AG04450 (cell line): ENCODE results near the gene MIPOL1. TPM values are rescaled to one million over a fixed set of nuclear protein-coding genes. Genes with fewer than 3 reads are reported as not detected.
"Not testable (repeated sequence)": the region's sequence is repeated elsewhere in the genome, so short reads cannot be mapped to it uniquely, and the experiment has no call there.

Source experiments
- CTCF ChIA-PET: fragments of 300-600, 350-600 bp; formaldehyde crosslinking; extraction: SDS; loops from one replicate; lab custom pipeline; 2022; ENCODE audit warnings: antibody characterized with exemption, inconsistent platforms; lab: Charles Lee
- POLR2A ChIA-PET: fragments of 350-600 bp; formaldehyde crosslinking; extraction: SDS; loops from one replicate; lab custom pipeline; 2021; ENCODE audit warnings: antibody characterized with exemption, inconsistent platforms; lab: Yijun Ruan, JAX
- DNase-seq: peaks from one replicate; pipeline ENCODE4 v3.0.0-alpha.2; 2011; ENCODE audit warnings: low read depth, low spot score
- H3K27ac ChIP-seq: one replicate; pipeline ENCODE4 v1.5.1; 2012; ENCODE audit warnings: low read depth, low read length, control low read depth
- H3K27me3 ChIP-seq: one replicate; pipeline ENCODE4 v1.6.0; 2012; ENCODE audit warnings: low read length; ENCODE audit not compliant: control insufficient read depth, insufficient read depth
- H3K4me3 ChIP-seq: 2 replicates; pipeline ENCODE4 v1.5.1; 2011; ENCODE audit warnings: mild to moderate bottlenecking, low read depth, low read length, control low read depth
- H3K9me3 ChIP-seq: 2 replicates; pipeline ENCODE4 v1.5.1; 2012; ENCODE audit warnings: low read length; ENCODE audit not compliant: control insufficient read depth, insufficient read depth
- CTCF ChIP-seq: IDR thresholded peaks from 2 replicates; pipeline ENCODE4 v1.5.1; 2011; ENCODE audit warnings: low read depth, low read length, control low read depth, inconsistent platforms
- polyA plus RNA-seq: library from polyadenylated mRNA; depleted of rRNA; stranded (reverse); fragments of >200 nt; gene quantifications from 2 replicates; pipeline ENCODE4 v1.2.3, GENCODE V29; 2011

Gene MIPOL1
- polyA plus RNA-seq, 1 experiment = 7.0 TPM

GRCh38 chr14:37325332-37325731 lies 127.6 kb downstream of the MIPOL1 start:
- H3K27ac ChIP-seq = no peak overlapping the region
- no peaks in the 10 kb centered on the region for H3K9me3 ChIP-seq
- H3K4me3 ChIP-seq = no peak overlapping the region
- CTCF ChIA-PET = no interaction called here
- no peak for TF ChIP-seq CTCF
- DNase-seq = no peak
- POLR2A ChIA-PET = no interaction called here
- H3K27me3 ChIP-seq = no peaks in the 10 kb centered on the region

GRCh38 chr14:37326434-37326833 lies 128.7 kb downstream of the MIPOL1 start:
- ChIA-PET POLR2A (no interaction called here), CTCF (no interaction called here)
- Histone ChIP-seq H3K27me3 (no peaks in the 10 kb centered on the region), H3K27ac (no peak overlapping the region), H3K9me3 (no peaks in the 10 kb centered on the region), H3K4me3 (no peak overlapping the region)
- DNase-seq = no peak
- TF ChIP-seq CTCF = no peak

GRCh38 chr14:37327933-37328332 lies 130.2 kb downstream of the MIPOL1 start:
- H3K27me3 ChIP-seq, H3K4me3 ChIP-seq, POLR2A ChIA-PET, H3K9me3 ChIP-seq, H3K27ac ChIP-seq, DNase-seq: not testable (repeated sequence)
- CTCF ChIA-PET = interaction anchor here (0.6 kb wide), 1 partner anchor 98 kb away, joined by 4 read pairs; no protein-coding TSS in a partner anchor

GRCh38 chr14:37328673-37329072 lies 130.9 kb downstream of the MIPOL1 start:
- H3K27me3 ChIP-seq = no peaks in the 10 kb centered on the region
- POLR2A ChIA-PET = no interaction called here
- H3K4me3 ChIP-seq = no peak overlapping the region
- no peak for DNase-seq
- H3K27ac ChIP-seq = no peak overlapping the region
- H3K9me3 ChIP-seq = no peaks in the 10 kb centered on the region
- TF ChIP-seq CTCF = no peak
- CTCF ChIA-PET = interaction anchor here (0.6 kb wide), 1 partner anchor 98 kb away, joined by 4 read pairs; no protein-coding TSS in a partner anchor

GRCh38 chr14:37329189-37330001 lies 131.7 kb downstream of the MIPOL1 start:
- POLR2A ChIA-PET = no interaction called here
- no peaks in the 10 kb centered on the region for H3K27me3 ChIP-seq
- CTCF ChIA-PET = no interaction called here
- no peaks in the 10 kb centered on the region for H3K9me3 ChIP-seq
- TF ChIP-seq CTCF = no peak
- no peak overlapping the region for H3K4me3 ChIP-seq
- DNase-seq = no peak
- no peak overlapping the region for H3K27ac ChIP-seq
